GM13976 (cell line): ENCODE measurements around the gene JTB.

Experiments
- DNase-seq: peaks from one replicate; pipeline ENCODE4 v3.0.0; 2012; ENCODE audit warnings: low spot score
- CTCF ChIP-seq: IDR thresholded peaks from 2 replicates; pipeline ENCODE4 v1.5.1; 2012; ENCODE audit warnings: borderline replicate concordance, mild to moderate bottlenecking; ENCODE audit not compliant: insufficient read depth; ENCODE audit errors: extremely low read depth, missing control alignments, control extremely low read depth
- in situ Hi-C: fragments of 300-500 bp; cut with MboI; formaldehyde crosslinking; loops from one replicate; pipeline ENCODE4 v1.12.0; 2022; ENCODE audit warnings: low sequenced_read_pairs, mixed read lengths, inconsistent platforms; ENCODE audit not compliant: unreplicated experiment

Gene JTB

DNA sequence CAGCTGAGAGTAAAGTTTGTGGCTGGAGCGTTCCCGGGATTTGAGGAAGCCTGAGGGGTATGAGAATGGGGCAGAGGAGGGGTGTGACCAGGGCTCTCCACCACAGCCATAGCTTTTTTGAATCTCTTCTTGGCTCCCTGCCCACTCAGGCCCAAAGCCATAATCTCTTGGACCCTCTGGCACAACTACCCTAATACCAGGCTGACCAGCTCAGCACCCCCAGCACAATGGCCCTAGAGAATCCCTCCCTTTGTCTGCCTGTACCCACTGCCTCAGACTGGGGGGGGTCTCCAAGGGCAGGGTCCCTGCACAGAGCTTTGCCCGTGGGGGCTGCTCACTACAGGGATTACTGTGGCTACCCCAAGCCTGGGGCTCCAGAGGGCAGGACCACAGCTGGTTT is 38.5 kb downstream of the JTB start:
- TF ChIP-seq CTCF = no peak
- in situ Hi-C loops = no loop called here
- DNase-seq = no peak

- no peak for DNase-seq
- TF ChIP-seq CTCF = no peak
- in situ Hi-C loops = no loop called here
Observed at GRCh38 chr1:153937331-153937730, 40.1 kb downstream of the JTB start.

GRCh38 chr1:153936011-153936802 is 41.3 kb downstream of the JTB start:
- in situ Hi-C loops = no loop called here
- no peak for TF ChIP-seq CTCF

GRCh38 chr1:153934746-153935145 is 42.7 kb downstream of the JTB start:
- no peak for DNase-seq
- in situ Hi-C loops = no loop called here
- TF ChIP-seq CTCF = no peak

More at GRCh38 chr1:153936011-153936802, 41.3 kb downstream of the JTB start:
- DNase-seq = no peak

DNA sequence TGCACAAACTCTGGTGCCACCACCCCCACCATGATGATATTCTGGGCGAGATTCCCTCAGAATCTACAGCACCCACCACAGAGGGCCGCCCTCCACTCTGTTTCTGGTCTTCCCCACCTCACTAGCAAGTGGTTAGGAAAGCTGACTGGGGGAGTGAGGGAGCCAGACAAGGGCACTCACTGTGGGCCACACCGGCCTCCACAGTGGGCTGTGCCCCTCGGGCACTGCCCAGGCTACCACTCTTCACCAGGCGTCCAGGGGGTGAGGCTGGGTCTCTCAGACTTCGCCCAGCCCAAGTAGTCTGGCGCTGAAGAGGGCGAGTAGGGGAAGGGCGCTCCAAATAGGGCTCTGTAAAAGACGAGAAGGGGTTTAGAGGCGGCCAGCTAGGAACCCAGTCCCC is 43.5 kb downstream of the JTB start:
- in situ Hi-C loops = no loop called here
- no peak for DNase-seq
- no peak for TF ChIP-seq CTCF

- in situ Hi-C loops = no loop called here
- no peak for TF ChIP-seq CTCF
- DNase-seq = no peak
Observed at GRCh38 chr1:153933430-153933829, 44.0 kb downstream of the JTB start.
